Activated T-cell treated with anti-CD3 and anti-CD28 coated beads for 4 hours (primary cell): ENCODE results near the gene TAGLN2.

ENCODE experiments used
- DNase-seq: peaks from one replicate; pipeline ENCODE4 v3.0.0-alpha.2; 2020

TAGLN2 gene

GRCh38 chr1:159896546-159896930 is 28.8 kb downstream of the TAGLN2 start:
- no peak for DNase-seq

GRCh38 chr1:159895836-159896545 is 29.3 kb downstream of the TAGLN2 start:
- no peak for DNase-seq

- no peak for DNase-seq
These were observed 30.0 kb downstream of the TAGLN2 start for GRCh38 chr1:159895286-159895685.

GRCh38 chr1:159892944-159893343 is 32.4 kb downstream of the TAGLN2 start:
- DNase-seq = no peak

GRCh38 chr1:159891275-159892157 is 33.8 kb downstream of the TAGLN2 start:
- DNase-seq = peak; percentile 64

- no peak for DNase-seq
These were observed 34.9 kb downstream of the TAGLN2 start for GRCh38 chr1:159890390-159890789.

GRCh38 chr1:159889821-159890252 is 35.5 kb downstream of the TAGLN2 start:
- no peak for DNase-seq

GRCh38 chr1:159889202-159889601 is 36.1 kb downstream of the TAGLN2 start:
- DNase-seq = no peak

- DNase-seq = no peak
These were observed 41.0 kb downstream of the TAGLN2 start for GRCh38 chr1:159884296-159884695.

- DNase-seq = no peak
These were observed 42.2 kb downstream of the TAGLN2 start for GRCh38 chr1:159883134-159883533.

GRCh38 chr1:159882527-159882862 is 42.8 kb downstream of the TAGLN2 start:
- DNase-seq = no peak

GRCh38 chr1:159881622-159882526 is 43.4 kb downstream of the TAGLN2 start:
- DNase-seq = no peak

- DNase-seq = no peak
These were observed 44.9 kb downstream of the TAGLN2 start for GRCh38 chr1:159880430-159880829.

GRCh38 chr1:159879977-159880376 is 45.3 kb downstream of the TAGLN2 start:
- DNase-seq = no peak

- no peak for DNase-seq
These were observed 46.2 kb downstream of the TAGLN2 start for GRCh38 chr1:159879136-159879535.

- no peak for DNase-seq
These were observed 47.4 kb downstream of the TAGLN2 start for GRCh38 chr1:159877695-159878444.

GRCh38 chr1:159873530-159874143 is 51.7 kb downstream of the TAGLN2 start:
- DNase-seq = no peak

GRCh38 chr1:159872891-159873290 is 52.4 kb downstream of the TAGLN2 start:
- DNase-seq = no peak

- DNase-seq = no peak
These were observed 54.6 kb downstream of the TAGLN2 start for GRCh38 chr1:159870704-159871103.

- DNase-seq = no peak
These were observed 55.7 kb downstream of the TAGLN2 start for GRCh38 chr1:159869607-159870006.

- no peak for DNase-seq
These were observed 56.1 kb downstream of the TAGLN2 start for GRCh38 chr1:159869173-159869572.

GRCh38 chr1:159868766-159869165 is 56.5 kb downstream of the TAGLN2 start:
- no peak for DNase-seq
